ENCODE data around the gene LSM11.
A peak's percentile ranks its signal among the peaks of the same experiment; 100 is the strongest.
"Not testable (repeated sequence)": the region's sequence is repeated elsewhere in the genome, so short reads cannot be mapped to it uniquely, and the experiment has no call there.

LSM11 gene

GRCh38 chr5:157743163-157744050 is at the start of gene LSM11:
Gene LSM11, plus strand, starts transcription at chr5:157743712. Its CDS starts 39 bp downstream, at chr5:157743751.
- DNase-seq: peak in 55 of 56 donors; percentile 18 to 91 (median 79)

GRCh38 chr5:157693816-157694215 is 49.7 kb upstream of the LSM11 start:
- DNase-seq: not testable (repeated sequence)

DNA sequence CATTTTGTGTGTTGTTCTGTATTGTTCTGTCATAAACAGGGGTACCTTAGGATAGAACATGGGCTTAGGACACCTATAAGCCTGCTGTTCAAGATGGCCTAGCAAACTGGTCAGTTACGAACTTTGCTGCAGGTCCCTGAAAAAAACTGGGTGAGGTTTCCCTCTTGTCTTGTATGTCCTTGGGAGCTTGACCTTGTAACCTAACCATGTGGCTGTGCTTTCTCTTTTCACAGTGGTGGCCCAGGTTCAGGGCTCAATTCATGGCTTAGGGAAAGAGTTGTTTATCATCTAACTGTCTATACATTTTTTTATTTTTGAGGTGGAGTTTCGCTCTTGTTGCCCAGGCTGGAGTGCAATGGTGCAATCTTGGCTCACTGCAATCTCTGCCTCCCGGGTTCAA is 47.4 kb upstream of the LSM11 start:
- DNase-seq: not testable (repeated sequence)

DNA sequence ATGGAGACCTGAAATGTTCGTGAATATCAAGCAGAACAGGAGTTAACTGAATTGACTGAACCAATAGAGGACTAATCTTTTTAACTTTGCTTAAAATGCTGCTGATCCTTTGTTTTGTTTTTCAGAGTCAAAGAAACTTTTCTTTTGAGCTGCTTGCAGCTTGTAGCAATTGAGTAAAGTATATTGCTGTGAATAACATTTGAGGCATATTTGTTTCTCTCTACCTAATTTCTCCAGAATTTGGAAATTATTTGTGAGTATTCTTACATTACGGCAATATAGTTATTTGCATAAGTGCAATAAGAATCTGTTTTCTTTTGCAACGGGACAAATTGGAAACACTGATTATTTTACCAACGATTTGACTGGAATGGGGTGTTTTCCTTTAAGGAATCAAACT is 44.8 kb upstream of the LSM11 start:
- not testable (repeated sequence) for DNase-seq

DNA sequence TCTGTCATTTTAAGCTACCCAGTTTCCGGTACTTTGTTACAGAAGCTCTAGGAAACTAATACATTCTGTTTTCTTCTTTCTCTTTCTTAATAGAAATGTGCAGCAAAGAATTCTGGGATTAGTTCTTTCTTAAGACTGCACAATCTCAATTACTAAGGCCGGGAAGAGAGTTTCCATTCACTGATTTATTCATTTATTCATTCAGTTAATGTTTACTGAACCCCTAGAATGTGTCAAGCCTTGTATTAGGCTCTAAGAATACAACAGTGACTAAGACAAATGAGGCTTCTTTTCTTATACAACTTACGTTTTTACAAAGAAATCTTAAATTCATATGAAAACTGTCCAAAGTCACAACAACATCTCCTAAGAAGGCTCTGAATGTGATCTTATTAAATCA is 39.8 kb upstream of the LSM11 start:
- DNase-seq: no peak

DNA sequence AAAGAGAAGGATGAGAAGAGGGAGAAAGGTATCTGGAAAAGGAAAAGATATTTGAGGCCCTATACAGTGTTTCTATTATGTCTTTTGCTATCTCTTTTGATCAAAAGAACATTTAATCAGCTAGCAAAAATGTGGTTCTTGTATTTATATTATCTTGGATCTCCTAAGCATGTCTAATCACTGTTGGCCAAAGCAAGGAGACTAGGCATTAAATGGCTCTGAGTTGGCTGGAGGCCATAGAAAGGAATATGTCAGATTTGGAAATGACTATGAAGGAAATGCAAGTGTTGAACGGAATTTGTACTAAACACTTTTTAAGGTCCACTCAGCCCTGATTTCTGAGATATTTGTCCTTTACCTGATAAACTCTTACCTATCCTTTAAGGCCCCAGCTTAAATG is 34.6 kb upstream of the LSM11 start:
- DNase-seq: no peak

GRCh38 chr5:157709346-157709745 is 34.2 kb upstream of the LSM11 start:
- DNase-seq: no peak

GRCh38 chr5:157710431-157710830 is 33.1 kb upstream of the LSM11 start:
- no peak for DNase-seq

DNA sequence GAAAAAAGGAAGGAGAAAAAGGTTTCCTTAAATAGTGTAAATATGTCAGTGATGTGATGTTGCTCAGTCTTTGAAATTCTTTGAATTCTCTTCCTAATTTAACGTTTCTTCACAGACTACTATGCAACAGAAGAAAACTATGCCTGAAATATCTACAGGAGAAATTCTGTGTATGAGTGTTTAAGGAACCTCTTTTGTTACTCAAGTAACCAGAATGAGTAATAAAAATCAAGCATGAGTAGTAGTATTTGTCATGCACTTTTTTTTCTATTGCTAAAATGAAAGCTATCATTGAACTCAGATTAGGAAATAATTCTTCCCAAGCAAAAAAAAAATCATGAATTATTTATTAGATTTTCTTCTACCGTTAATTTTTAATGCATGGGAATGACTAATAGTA is 32.6 kb upstream of the LSM11 start:
- DNase-seq: no peak

GRCh38 chr5:157713830-157714595 is 29.5 kb upstream of the LSM11 start:
- no peak for DNase-seq

DNA sequence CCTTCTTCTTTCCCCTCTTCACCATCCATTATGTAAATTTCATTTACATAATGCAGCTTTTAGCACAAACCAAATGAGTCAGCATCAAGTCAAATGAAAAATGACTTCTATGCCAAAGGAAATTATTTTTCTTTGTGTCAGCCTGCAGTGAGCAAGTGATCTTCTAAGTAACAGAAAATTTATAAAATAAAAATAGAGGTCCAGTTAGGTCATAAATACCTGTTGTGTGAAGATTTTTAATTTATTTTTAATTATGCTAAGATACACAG is 29.0 kb upstream of the LSM11 start:
- DNase-seq: no peak

DNA sequence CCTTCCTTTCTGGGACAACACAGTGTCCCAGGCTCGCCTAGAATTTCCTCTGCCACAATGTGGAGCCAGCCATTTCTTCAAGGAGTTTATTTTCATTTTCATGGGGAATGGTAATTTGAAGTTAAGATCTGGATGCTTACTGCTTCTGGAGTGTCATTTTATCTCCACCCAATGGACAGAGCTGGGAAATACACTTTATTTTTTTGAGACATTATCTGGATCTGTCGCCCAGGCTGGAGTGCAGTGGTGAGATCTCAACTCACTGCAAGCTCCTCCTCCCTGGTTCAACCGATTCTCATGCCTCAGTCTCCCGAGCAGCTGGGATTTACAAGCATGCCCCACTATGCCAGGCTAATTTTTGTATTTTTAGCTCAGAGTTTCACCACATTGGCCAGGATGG is 25.0 kb upstream of the LSM11 start:
- DNase-seq: peak in 29 of 56 donors; percentile 1 to 38 (median 19)

- no peak for DNase-seq
Observed at GRCh38 chr5:157719245-157719644, 24.3 kb upstream of the LSM11 start.

DNA sequence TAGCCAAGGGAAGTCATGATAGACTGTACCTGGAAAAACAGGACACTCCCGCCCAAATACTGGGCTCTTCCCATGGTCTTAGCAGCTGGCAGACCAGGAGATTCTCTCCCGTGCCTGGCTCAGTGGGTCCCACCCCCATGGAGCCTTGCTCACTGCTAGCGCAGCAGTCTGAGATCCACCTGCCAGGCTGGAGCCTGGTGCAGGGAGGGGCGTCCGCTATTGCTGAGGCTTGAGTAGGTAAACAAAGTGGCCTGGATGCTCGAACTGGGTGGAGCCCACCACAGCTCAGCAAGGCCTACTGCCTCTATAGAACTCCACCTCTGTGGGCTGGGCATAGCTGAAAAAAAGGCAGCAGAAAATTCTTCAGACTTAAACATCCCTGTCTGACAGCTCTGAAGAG is 22.4 kb upstream of the LSM11 start:
- no peak for DNase-seq

- not testable (repeated sequence) for DNase-seq
Observed at GRCh38 chr5:157722895-157723294, 20.6 kb upstream of the LSM11 start.

- DNase-seq: not testable (repeated sequence)
Observed at GRCh38 chr5:157726607-157727006, 16.9 kb upstream of the LSM11 start.

DNA sequence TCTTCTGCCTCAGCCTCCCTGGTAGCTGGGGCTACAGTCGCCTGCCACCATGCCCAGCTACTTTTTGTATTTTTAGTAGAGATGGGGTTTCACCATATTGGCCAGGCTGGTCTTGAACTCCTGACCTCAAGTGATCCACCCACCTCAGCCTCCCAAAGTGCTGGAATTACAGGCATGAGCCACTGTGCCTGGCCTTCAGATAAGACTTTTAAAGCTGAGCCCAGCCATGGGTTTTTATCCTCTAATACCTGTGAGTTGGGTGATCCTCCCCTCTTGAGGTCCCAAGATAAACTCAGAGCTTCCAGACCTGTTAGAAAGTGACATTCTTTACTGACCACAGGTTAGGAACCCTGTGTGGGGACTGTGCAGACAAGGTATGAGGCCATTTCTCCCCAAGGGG is 15.7 kb upstream of the LSM11 start:
- DNase-seq: not testable (repeated sequence)

DNA sequence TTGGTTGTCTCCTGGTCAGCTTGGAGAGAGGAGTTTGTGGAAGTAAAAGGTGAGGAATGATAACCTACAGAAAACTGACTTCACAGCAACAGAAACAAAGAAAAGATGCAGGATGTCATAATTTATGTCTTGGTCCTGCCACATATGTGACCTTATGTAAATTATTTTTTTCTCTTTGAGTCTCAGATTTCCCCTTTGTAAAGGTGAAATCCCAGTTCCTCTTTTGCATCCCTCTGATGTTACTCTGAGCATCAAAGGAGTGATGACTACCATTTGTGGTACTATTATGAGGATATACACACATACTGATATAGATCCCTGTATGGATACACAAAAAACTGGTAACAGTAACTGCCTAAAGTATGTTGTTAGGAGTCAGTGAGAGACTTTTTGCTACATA is 13.7 kb upstream of the LSM11 start:
- no peak for DNase-seq

GRCh38 chr5:157730900-157731271 is 12.6 kb upstream of the LSM11 start:
- no peak for DNase-seq

- peak; percentile 88 to 100 (median 98) for DNase-seq
Observed at GRCh38 chr5:157731272-157732129, 12.0 kb upstream of the LSM11 start, which contains the start of gene THG1L. Gene THG1L, plus strand, starts transcription at chr5:157731420. Its CDS starts 21 bp downstream, at chr5:157731441.

GRCh38 chr5:157732130-157732514 is 11.4 kb upstream of the LSM11 start:
- no peak for DNase-seq

Measured in nucleus accumbens (tissue), 56 donors.